Activated T-cell treated with anti-CD3 and anti-CD28 coated beads, Interleukin-2, amount 50 U/mL, for 4 hours (primary cell): ENCODE measurements around the gene ATF1. TPM values are rescaled to one million over a fixed set of nuclear protein-coding genes. Genes with fewer than 3 reads are reported as not detected.
"Not testable (repeated sequence)": the region's sequence is repeated elsewhere in the genome, so short reads cannot be mapped to it uniquely, and the experiment has no call there.

Experiments used
- ATAC-seq, 2 donors: fragments of 200-7000 bp; cut with Tn5 transposase; one replicate each; pipeline ENCODE4 v1.10.0; 2021
- DNase-seq: peaks from one replicate; pipeline ENCODE4 v3.0.0-alpha.2; 2020
- H3K27me3 Mint-ChIP-seq: one replicate; pipeline ENCODE4 v1.8.0; 2021; ENCODE audit warnings: low read depth, mixed read lengths
- H3K36me3 Mint-ChIP-seq: one replicate; pipeline ENCODE4 v1.8.0; 2022; ENCODE audit warnings: mixed read lengths; ENCODE audit not compliant: insufficient read depth
- H3K4me1 Mint-ChIP-seq: one replicate; pipeline ENCODE4 v1.8.0; 2021; ENCODE audit warnings: low read depth, mixed read lengths
- H3K4me3 Mint-ChIP-seq: one replicate; pipeline ENCODE4 v1.8.0; 2021; ENCODE audit warnings: mild to moderate bottlenecking, moderate library complexity, mixed read lengths
- H3K9me3 Mint-ChIP-seq: one replicate; pipeline ENCODE4 v1.8.0; 2021; ENCODE audit warnings: mixed read lengths
- total RNA-seq, 3 donors: library from RNA; stranded (reverse); gene quantifications; one replicate each; pipeline ENCODE4 v1.2.1, GENCODE V29; 2021

ATF1 gene
- total RNA-seq, 3 donors from 2014 or later: 55.5 to 72.6 (median 60.8) TPM

- H3K4me1 Mint-ChIP-seq: no peaks in the 10 kb centered on the region
- H3K4me3 Mint-ChIP-seq: no peak overlapping the region
- no peak for ATAC-seq
- no peaks in the 10 kb centered on the region for H3K27me3 Mint-ChIP-seq
- no peak for DNase-seq
- peaks cover 30% of the 10 kb centered on the region for H3K36me3 Mint-ChIP-seq
- H3K9me3 Mint-ChIP-seq: peaks cover 9% of the 10 kb centered on the region
Observed at GRCh38 chr12:50803230-50803875, 39.5 kb downstream of the ATF1 start.

GRCh38 chr12:50806176-50806575, 42.3 kb downstream of the ATF1 start:
- Mint-ChIP-seq H3K27me3 (no peaks in the 10 kb centered on the region), H3K36me3 (peaks cover 21% of the 10 kb centered on the region), H3K9me3 (no peaks in the 10 kb centered on the region), H3K4me1 (no peaks in the 10 kb centered on the region), H3K4me3 (no peak overlapping the region)
- ATAC-seq (no peak), DNase-seq (no peak)

GRCh38 chr12:50809131-50809530, 45.2 kb downstream of the ATF1 start:
- not testable (repeated sequence) for ATAC-seq, H3K9me3 Mint-ChIP-seq, DNase-seq, H3K27me3 Mint-ChIP-seq, H3K4me3 Mint-ChIP-seq, H3K4me1 Mint-ChIP-seq
- peaks cover 20% of the 10 kb centered on the region for H3K36me3 Mint-ChIP-seq

GRCh38 chr12:50814921-50815320, 51.0 kb downstream of the ATF1 start:
- not testable (repeated sequence) for H3K27me3 Mint-ChIP-seq, H3K9me3 Mint-ChIP-seq, H3K4me1 Mint-ChIP-seq, DNase-seq, H3K4me3 Mint-ChIP-seq, ATAC-seq
- peaks cover 36% of the 10 kb centered on the region for H3K36me3 Mint-ChIP-seq

DNA sequence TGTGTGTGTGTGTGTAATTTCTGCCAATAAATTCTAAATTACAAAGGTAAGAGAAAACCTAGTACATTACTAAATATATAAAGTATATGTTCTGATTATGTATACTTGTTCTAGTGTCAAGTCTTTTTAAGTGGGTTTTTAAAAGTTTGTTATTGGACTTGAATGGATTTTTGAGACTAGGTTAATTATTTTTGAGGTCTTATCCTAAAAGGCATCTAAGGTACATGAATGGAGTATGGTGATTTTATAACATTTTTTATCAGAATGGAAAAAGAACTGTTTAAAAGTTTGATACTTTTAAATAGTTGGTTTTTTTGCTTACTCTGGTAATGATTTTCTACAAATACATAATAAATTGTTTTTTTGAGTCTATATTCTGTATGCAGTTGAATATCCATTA, 56.3 kb downstream of the ATF1 start:
- no peak for ATAC-seq
- no peak overlapping the region for H3K4me3 Mint-ChIP-seq
- no peaks in the 10 kb centered on the region for H3K27me3 Mint-ChIP-seq
- no peaks in the 10 kb centered on the region for H3K9me3 Mint-ChIP-seq
- peaks cover 20% of the 10 kb centered on the region for H3K36me3 Mint-ChIP-seq
- no peak for DNase-seq
- peaks cover 5% of the 10 kb centered on the region for H3K4me1 Mint-ChIP-seq

GRCh38 chr12:50822082-50822481, 58.2 kb downstream of the ATF1 start:
- no peaks in the 10 kb centered on the region for H3K9me3 Mint-ChIP-seq
- H3K4me1 Mint-ChIP-seq: peaks cover 6% of the 10 kb centered on the region
- DNase-seq (no peak), ATAC-seq (no peak)
- H3K4me3 Mint-ChIP-seq: no peak overlapping the region
- H3K36me3 Mint-ChIP-seq: peaks cover 6% of the 10 kb centered on the region
- H3K27me3 Mint-ChIP-seq: no peaks in the 10 kb centered on the region

DNA sequence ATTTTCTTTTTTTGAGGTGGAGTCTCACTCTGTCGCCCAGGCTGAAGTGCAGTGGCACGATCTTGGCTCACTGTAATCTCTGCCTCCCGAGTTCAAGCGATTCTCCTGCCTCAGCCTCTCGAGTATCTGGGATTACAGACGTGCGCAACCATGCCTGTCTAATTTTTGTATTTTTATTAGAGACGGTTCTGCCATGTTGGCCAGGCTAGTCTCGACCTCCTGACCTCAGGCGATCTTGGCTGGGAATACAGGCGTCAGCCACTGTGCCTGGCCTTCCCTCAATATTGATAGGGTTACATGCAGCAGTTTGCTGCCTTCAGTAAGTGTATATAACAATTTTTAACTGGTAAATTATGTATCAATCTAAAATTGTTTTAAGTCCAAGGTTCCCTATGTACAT, 59.8 kb downstream of the ATF1 start:
- not testable (repeated sequence) for ATAC-seq, H3K9me3 Mint-ChIP-seq, H3K4me1 Mint-ChIP-seq, H3K36me3 Mint-ChIP-seq, DNase-seq, H3K4me3 Mint-ChIP-seq, H3K27me3 Mint-ChIP-seq

GRCh38 chr12:50824914-50825313, 61.0 kb downstream of the ATF1 start:
- Mint-ChIP-seq H3K36me3 (no peaks in the 10 kb centered on the region), H3K4me1 (peaks cover 6% of the 10 kb centered on the region), H3K4me3 (no peak overlapping the region), H3K27me3 (no peaks in the 10 kb centered on the region), H3K9me3 (no peaks in the 10 kb centered on the region)
- peak in 1 of 2 donors; percentile 21 for ATAC-seq
- no peak for DNase-seq

- Mint-ChIP-seq H3K27me3 (no peaks in the 10 kb centered on the region), H3K4me1 (peaks cover 6% of the 10 kb centered on the region), H3K36me3 (no peaks in the 10 kb centered on the region), H3K4me3 (no peak overlapping the region), H3K9me3 (no peaks in the 10 kb centered on the region)
- peak; percentile 43 to 46 for ATAC-seq
- DNase-seq: no peak
Observed at GRCh38 chr12:50825372-50825838, 61.5 kb downstream of the ATF1 start.

- DNase-seq (no peak), ATAC-seq (no peak)
- peaks cover 2% of the 10 kb centered on the region for H3K27me3 Mint-ChIP-seq
- H3K36me3 Mint-ChIP-seq: no peaks in the 10 kb centered on the region
- H3K4me1 Mint-ChIP-seq: peaks cover 6% of the 10 kb centered on the region
- H3K9me3 Mint-ChIP-seq: no peaks in the 10 kb centered on the region
- no peak overlapping the region for H3K4me3 Mint-ChIP-seq
Observed at GRCh38 chr12:50828121-50828520, 64.2 kb downstream of the ATF1 start.

- no peak for ATAC-seq
- H3K27me3 Mint-ChIP-seq: peaks cover 2% of the 10 kb centered on the region
- no peak for DNase-seq
- no peaks in the 10 kb centered on the region for H3K36me3 Mint-ChIP-seq
- peaks cover 6% of the 10 kb centered on the region for H3K4me1 Mint-ChIP-seq
- no peak overlapping the region for H3K4me3 Mint-ChIP-seq
- no peaks in the 10 kb centered on the region for H3K9me3 Mint-ChIP-seq
Observed at GRCh38 chr12:50828886-50829285, 65.0 kb downstream of the ATF1 start.

DNA sequence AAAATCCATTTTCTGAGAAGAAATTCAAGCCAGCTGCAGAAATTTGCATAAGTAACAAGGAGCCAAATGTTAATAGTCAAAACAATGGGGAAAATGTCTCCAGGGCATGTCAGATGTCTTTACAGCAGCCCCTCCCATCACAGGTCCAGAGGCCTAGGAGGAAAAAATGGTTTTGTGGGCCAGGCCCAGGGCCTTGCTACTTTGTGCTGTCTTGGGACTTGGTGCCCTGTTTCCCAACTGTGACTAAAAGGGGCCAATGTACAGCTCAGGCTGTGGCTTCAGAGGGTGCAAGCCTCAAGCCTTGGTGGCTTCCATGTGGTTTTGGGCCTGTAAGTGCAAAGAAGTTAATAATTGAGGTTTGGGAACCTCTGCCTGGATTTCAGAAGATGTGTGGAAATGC, 69.9 kb downstream of the ATF1 start:
- not testable (repeated sequence) for DNase-seq, H3K9me3 Mint-ChIP-seq, H3K36me3 Mint-ChIP-seq, ATAC-seq, H3K4me3 Mint-ChIP-seq, H3K4me1 Mint-ChIP-seq
- H3K27me3 Mint-ChIP-seq: peaks cover 19% of the 10 kb centered on the region

DNA sequence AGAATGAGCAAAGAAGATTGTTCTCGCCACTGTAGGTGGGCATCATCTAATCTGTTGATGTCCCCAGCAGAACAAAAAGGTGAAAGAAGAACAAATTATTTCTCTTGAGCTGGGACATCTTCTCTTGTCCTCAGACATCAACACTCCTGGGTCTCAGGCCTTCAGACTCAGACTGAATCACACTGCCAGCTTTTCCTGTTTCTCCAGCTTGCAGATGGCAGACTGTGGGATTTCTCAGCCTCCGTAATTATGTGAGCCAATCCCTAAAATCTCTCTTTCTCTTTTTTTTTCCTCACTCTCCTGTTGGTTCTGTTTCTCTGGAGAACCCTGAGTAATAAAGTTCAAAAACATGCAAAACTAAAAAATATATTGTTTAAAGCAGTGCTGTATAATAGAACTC, 75.1 kb downstream of the ATF1 start:
- no peaks in the 10 kb centered on the region for H3K36me3 Mint-ChIP-seq
- H3K4me1 Mint-ChIP-seq: no peaks in the 10 kb centered on the region
- ATAC-seq (no peak), DNase-seq (no peak)
- H3K9me3 Mint-ChIP-seq: peaks cover 10% of the 10 kb centered on the region
- H3K27me3 Mint-ChIP-seq: peaks cover 26% of the 10 kb centered on the region
- H3K4me3 Mint-ChIP-seq: no peak overlapping the region

- ATAC-seq: peak in 1 of 2 donors; percentile 18
Observed at GRCh38 chr12:50840809-50841487, 77.0 kb downstream of the ATF1 start.

More at GRCh38 chr12:50840809-50841487, 77.0 kb downstream of the ATF1 start:
- DNase-seq: no peak
- Mint-ChIP-seq H3K36me3 (no peaks in the 10 kb centered on the region), H3K27me3 (peaks cover 23% of the 10 kb centered on the region), H3K9me3 (peaks cover 5% of the 10 kb centered on the region), H3K4me3 (no peak overlapping the region), H3K4me1 (no peaks in the 10 kb centered on the region)
